Prostate gland (tissue), 2 donors: ENCODE results near the gene NRXN3. TPM values are rescaled to one million over a fixed set of nuclear protein-coding genes. Genes with fewer than 3 reads are reported as not detected.

Experiments
- DNase-seq: peaks from one replicate; pipeline ENCODE4 v3.0.0-alpha.2; 2019; ENCODE audit warnings: low spot score
- H3K27ac ChIP-seq, 2 donors: fragments of 200-600 bp; sonication (generic); 2 replicates each; pipeline ENCODE4 v1.5.1; 2017 to 2019
- H3K27me3 ChIP-seq: fragments of 200-600 bp; sonication (generic); replicated peaks from 2 replicates; pipeline ENCODE4 v1.5.1; 2019; ENCODE audit not compliant: insufficient read depth
- H3K36me3 ChIP-seq, 2 donors: fragments of 200-600 bp; sonication (generic); 1 replicate in 1 of 2; 2 replicates in 1 of 2; pipeline versions ENCODE4 v1.5.1 to v1.8.1; 2017 to 2019
- H3K4me1 ChIP-seq: fragments of 200-600 bp; sonication (generic); replicated peaks from 2 replicates; pipeline ENCODE4 v1.5.1; 2019
- H3K4me3 ChIP-seq, 2 donors: fragments of 200-600 bp; sonication (generic); 2 replicates each; pipeline ENCODE4 v1.5.1; 2017 to 2019
- H3K9me3 ChIP-seq: fragments of 200-600 bp; sonication (generic); 2 replicates; pipeline ENCODE4 v1.5.1; 2017
- POLR2A ChIP-seq: fragments of 450-650 bp; IDR thresholded peaks from one replicate; pipeline ENCODE4 v1.6.1; 2016; ENCODE audit warnings: antibody characterized with exemption, mild to moderate bottlenecking
- POLR2AphosphoS5 ChIP-seq: sonication (generic); formaldehyde crosslinking; IDR thresholded peaks from one replicate; pipeline ENCODE4 v1.6.1; 2017; ENCODE audit warnings: antibody characterized with exemption
- WGBS: methylation state at CpG from one replicate; pipeline ENCODE4 v1.1.5; 2018; 5-methylcytosine and 5-hydroxymethylcytosine counted together
- intact Hi-C: fragments of 100-400 bp; cut with DNase I; formaldehyde crosslinking; loops from one replicate; pipeline ENCODE4 v1.14.2; 2022
- total RNA-seq, 2 donors: library from RNA; depleted of rRNA; stranded (reverse); fragments of >200 nt; gene quantifications; one replicate each; pipeline ENCODE4 v1.1.0, GENCODE V29; 2016
- TF ChIP-seq, protein P1 (sequence below), 4 experiments: fragments of 200-600 bp in 2 of 4; fragments of 450-650 bp in 2 of 4; sonication (generic) in 2 of 4; IDR thresholded peaks; 1 replicate in 3 of 4; 2 replicates in 1 of 4; pipeline ENCODE4 v1.5.1; 2016 to 2019; ENCODE audit warnings: antibody characterized with exemption in 4 of 4, mild to moderate bottlenecking in 2 of 4, moderate library complexity in 2 of 4

Gene NRXN3
- total RNA-seq, 2 donors from 2014 or later: 6.6 to 8.2 TPM

DNA sequence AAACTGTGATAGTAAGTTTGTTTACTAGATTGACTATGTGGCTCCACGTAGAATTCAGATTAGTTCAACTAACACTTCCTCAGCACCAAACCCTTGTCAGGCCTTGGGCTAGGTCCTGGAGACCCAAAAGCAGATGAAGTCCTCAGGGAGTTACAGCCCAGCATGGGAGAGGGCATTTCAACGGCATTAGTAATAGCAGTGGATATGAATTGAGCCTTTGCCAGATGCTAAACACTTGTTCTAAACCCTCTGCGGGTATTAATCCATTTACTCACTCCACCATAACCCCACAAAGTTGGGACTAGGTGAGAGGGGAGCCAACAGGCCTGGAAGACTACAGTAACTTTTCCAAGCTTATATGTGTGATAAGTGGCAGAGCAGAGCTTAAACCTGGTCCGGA lies 1326.5 kb downstream of the NRXN3 start:
- H3K4me3 ChIP-seq: no peak overlapping the region
- H3K4me1 ChIP-seq: no peaks in the 10 kb centered on the region
- intact Hi-C loops: no loop called here
- H3K36me3 ChIP-seq: no peaks in the 10 kb centered on the region
- WGBS: 92% methylated on average over 4 of the region's 4 CpGs
- no peak overlapping the region for H3K27ac ChIP-seq
- no peak for TF ChIP-seq POLR2A
- TF ChIP-seq, protein P1, sequence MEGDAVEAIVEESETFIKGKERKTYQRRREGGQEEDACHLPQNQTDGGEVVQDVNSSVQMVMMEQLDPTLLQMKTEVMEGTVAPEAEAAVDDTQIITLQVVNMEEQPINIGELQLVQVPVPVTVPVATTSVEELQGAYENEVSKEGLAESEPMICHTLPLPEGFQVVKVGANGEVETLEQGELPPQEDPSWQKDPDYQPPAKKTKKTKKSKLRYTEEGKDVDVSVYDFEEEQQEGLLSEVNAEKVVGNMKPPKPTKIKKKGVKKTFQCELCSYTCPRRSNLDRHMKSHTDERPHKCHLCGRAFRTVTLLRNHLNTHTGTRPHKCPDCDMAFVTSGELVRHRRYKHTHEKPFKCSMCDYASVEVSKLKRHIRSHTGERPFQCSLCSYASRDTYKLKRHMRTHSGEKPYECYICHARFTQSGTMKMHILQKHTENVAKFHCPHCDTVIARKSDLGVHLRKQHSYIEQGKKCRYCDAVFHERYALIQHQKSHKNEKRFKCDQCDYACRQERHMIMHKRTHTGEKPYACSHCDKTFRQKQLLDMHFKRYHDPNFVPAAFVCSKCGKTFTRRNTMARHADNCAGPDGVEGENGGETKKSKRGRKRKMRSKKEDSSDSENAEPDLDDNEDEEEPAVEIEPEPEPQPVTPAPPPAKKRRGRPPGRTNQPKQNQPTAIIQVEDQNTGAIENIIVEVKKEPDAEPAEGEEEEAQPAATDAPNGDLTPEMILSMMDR (IDR thresholded peaks at IDR 0.05): no peak
- TF ChIP-seq POLR2AphosphoS5: no peak
- no peaks in the 10 kb centered on the region for H3K27me3 ChIP-seq
- no peak for DNase-seq
- H3K9me3 ChIP-seq: no peaks in the 10 kb centered on the region

DNA sequence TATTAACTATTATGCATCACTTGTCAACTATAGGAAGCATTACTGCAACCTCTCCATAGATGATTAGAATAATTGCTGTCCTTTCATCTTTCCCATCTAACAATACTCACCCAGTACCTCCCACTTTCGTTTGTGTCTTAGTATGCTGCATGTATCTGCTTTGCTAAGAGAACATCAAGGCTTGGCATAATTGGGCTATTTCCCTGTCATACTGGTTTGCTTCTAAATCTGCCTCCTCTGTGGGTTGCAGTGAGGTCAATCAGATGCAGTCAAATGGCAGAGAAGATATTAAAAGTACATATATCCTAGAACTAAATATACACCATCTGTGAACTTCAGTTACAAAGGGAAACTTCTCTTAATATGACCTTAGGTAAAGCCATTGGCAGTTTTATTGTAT lies 1330.3 kb downstream of the NRXN3 start:
- Histone ChIP-seq H3K27ac (no peak overlapping the region), H3K4me3 (no peak overlapping the region), H3K36me3 (no peaks in the 10 kb centered on the region), H3K9me3 (no peaks in the 10 kb centered on the region), H3K4me1 (no peaks in the 10 kb centered on the region), H3K27me3 (no peaks in the 10 kb centered on the region)
- TF ChIP-seq, protein P1 (IDR thresholded peaks at IDR 0.05): no peak
- TF ChIP-seq POLR2AphosphoS5 (no peak), POLR2A (no peak)
- intact Hi-C loops: no loop called here
- no peak for DNase-seq
- 45% methylated on average over 1 of the region's 1 CpG for WGBS

DNA sequence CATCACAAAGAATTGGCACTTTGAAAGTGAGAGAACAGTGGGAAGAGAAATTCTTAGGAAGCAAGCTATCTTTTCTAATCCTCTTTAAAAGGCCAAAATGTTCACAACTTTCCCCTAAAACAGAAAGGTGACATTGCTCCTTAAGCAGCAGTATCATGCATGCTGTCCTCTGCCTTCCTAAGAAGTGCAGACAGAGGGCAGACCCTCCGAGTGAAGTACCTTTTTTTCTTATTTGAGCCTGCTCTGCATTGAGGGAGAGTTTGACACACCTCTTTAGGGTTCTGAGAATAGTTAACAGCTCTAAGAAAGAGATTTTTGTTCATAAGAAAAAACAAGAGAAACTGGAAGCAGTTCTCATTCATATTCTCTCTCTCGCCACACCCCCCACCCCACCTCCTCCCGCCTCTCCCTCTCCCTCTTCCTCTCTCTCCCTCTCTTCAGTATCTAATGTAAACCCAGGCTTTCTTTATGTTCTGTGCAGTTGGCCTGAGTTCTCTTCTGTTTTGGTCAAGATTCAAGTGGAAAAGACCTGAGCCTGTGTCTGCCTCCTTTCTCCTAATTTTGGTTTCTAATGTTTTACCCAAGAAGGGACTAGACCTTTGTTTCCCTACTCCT lies 1332.1 kb downstream of the NRXN3 start:
- no peak overlapping the region for H3K4me3 ChIP-seq
- WGBS: 53% methylated on average over 3 of the region's 3 CpGs
- H3K4me1 ChIP-seq: no peaks in the 10 kb centered on the region
- no peaks in the 10 kb centered on the region for H3K27me3 ChIP-seq
- intact Hi-C loops: no loop called here
- H3K9me3 ChIP-seq: no peaks in the 10 kb centered on the region
- DNase-seq: no peak
- no peak overlapping the region for H3K27ac ChIP-seq
- TF ChIP-seq, protein P1 (IDR thresholded peaks at IDR 0.05): no peak
- TF ChIP-seq POLR2A (no peak), POLR2AphosphoS5 (no peak)
- no peaks in the 10 kb centered on the region for H3K36me3 ChIP-seq

DNA sequence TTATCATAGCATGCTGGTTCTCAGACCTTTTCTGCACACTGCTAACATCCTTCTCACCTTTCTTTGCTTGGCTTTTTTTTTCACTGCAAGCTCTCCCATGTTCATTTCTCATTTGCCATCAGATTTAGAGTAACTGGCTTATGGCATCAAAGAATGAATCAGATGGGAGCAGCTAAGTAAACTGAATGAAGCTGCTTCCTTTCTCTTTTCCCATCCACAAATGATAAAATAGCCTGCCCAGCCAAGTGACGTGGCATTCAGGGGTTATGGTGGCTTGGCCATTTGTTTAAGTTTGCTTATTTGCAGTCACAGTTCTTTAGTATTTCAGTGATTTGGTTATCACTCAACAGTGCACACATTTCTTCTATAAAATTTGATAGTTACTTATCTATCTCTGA lies 1332.6 kb downstream of the NRXN3 start:
- no peak for DNase-seq
- Histone ChIP-seq H3K4me1 (no peaks in the 10 kb centered on the region), H3K27ac (no peak overlapping the region), H3K27me3 (no peaks in the 10 kb centered on the region), H3K4me3 (no peak overlapping the region), H3K9me3 (no peaks in the 10 kb centered on the region), H3K36me3 (no peaks in the 10 kb centered on the region)
- intact Hi-C loops: no loop called here
- 53% methylated on average over 1 of the region's 1 CpG for WGBS
- TF ChIP-seq, protein P1 (IDR thresholded peaks at IDR 0.05): no peak
- TF ChIP-seq POLR2AphosphoS5 (no peak), POLR2A (no peak)

DNA sequence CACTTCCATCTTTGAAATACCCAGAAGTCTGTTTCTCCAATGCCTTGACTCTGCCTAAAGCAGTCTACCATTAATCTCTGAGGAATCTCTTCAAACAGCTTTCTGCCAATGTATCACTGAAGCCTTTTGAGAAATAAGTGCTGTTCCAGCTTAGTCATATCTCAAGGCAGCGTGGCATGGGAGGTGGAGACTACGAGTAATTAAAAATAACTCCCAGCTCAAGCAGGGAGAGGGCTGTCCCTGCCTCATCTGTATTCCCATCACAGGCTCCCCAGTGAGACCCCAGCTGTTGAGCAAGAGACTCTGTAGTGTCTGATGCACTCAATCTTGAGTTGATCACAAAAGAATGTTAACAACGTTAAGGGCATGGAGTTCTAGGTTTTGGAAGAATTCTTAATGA lies 1340.5 kb downstream of the NRXN3 start:
- intact Hi-C loops: no loop called here
- Histone ChIP-seq H3K27ac (no peak overlapping the region), H3K9me3 (no peaks in the 10 kb centered on the region), H3K4me3 (no peak overlapping the region), H3K36me3 (no peaks in the 10 kb centered on the region), H3K27me3 (no peaks in the 10 kb centered on the region), H3K4me1 (no peaks in the 10 kb centered on the region)
- 54% methylated on average over 3 of the region's 3 CpGs for WGBS
- TF ChIP-seq POLR2A: no peak
- no peak for TF ChIP-seq POLR2AphosphoS5
- TF ChIP-seq, protein P1 (IDR thresholded peaks at IDR 0.05): no peak
- no peak for DNase-seq
